HG02852 (cell line): ENCODE results near the gene XKRX.
A peak's percentile ranks its signal among the peaks of the same experiment; 100 is the strongest.

Experiments used
- ATAC-seq: cut with Tn5 transposase; IDR thresholded peaks from one replicate; pipeline ENCODE4 v1.9.1; 2021; ENCODE audit warnings: mild to moderate bottlenecking, moderate library complexity; ENCODE audit not compliant: unreplicated experiment

XKRX gene

DNA sequence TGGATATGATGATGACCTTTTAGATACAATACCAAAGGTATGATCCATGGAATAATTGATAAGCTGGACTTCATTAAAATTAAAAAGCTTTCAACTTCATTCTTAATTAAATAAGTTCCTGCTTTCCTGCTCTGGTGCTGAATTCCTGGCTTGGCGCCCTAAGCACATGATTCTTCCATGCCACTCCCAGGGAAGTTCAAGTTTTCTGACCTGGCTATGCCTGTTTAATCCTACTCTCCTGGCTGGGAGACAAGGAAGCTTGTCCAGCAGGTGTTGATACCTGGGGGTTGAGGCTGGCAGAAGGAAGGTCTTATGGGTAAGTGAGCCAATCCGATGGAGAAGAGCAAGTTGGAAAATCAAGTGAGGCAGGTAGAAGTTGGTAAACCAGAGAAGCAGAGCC, 24.3 kb downstream of the XKRX start:
- no peak for ATAC-seq

DNA sequence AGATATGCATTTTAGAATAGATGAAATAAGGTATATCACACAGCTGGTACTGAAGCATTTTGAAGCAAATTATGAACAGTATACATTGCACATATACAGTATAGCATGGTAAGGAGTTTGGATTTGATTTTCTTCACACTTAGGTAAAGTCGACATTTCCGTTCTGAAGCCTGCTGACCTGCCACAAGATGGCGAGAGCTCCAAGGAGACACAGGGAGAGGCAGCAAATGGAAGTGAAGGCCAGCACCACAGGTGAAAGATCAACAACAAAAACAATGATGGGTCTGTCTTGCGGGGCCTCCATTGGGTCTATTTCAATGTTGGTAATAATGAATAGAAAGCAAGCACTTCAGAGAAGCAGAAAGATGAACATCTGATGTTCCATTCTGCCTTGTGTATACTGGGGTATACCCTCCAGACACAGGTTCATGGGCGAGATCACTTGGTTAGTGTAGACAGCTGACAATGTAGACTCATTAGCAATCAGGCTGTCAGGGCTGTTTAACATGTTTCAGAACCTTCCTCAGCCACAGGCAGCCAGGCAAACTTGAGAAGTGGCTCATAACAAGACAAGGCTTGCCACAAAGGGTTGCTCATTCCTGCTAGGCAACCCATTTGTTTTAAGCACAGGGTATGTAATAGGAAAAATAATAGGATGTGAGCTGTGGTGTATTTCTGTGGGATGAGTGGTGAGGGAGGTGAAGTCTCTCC, 33.2 kb downstream of the XKRX start:
- peak; percentile 67 for ATAC-seq

DNA sequence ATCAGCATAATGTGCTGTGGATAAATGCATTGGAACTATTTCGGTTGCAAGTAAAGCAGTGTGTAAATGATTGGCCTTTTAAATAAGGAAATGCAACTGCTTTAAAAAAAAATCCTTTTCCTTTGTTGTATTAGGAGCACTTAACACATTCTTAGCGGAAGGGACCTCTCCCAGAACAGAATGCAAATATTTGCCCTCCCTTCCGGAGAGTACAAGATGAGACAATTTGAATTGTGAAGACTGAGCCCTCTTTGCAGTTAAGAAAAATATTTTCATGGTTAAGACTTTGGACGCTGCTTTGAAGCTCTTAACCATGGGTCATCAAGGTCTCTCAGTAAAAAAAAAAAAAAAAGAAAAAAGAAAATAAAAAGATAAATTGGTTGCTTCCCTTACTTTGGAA, 45.1 kb downstream of the XKRX start:
- ATAC-seq: no peak

DNA sequence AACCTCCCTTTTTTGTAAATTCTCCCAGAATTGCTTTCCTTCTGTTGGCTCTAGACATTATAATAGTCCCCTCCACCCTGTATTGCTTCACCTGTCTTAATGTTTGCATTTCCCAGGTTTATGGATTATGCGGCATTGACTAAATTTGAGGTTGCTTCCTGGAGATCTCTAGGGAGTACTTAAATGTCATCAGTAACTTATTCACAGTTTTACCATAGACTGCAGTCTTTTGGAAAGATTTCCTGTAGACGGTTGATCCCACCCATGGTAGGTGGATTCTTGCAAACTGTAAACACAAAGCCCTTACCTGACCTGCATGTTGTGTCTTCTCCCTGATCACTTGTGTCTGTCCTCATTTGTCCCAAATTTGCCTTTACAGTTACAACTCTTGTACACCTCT, 48.3 kb downstream of the XKRX start:
- no peak for ATAC-seq

DNA sequence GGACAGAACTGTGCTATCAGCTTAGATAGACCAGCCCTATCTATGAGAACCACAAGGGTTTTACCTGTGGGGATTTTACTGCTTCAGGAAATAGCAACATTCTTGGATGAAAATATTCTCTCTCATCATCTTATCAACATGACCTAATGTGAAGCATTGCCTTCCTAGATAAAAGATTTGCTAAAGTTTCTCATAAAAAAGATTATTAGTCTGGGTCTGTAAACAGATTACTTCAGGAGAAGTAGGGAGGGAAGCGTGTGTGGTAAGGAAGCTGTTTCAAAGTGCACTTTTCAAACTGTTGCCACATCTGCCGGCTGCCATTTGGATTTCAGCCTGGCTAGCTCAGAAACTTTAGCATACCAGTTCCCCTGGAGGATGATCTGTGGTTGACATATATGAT, 54.4 kb downstream of the XKRX start, which contains the start of gene NOX1:
TSS of gene NOX1 (minus strand) at position 35 of the 400 bp plus-strand sequence. CDS start 220 bp downstream, outside the sequence.
- no peak for ATAC-seq

DNA sequence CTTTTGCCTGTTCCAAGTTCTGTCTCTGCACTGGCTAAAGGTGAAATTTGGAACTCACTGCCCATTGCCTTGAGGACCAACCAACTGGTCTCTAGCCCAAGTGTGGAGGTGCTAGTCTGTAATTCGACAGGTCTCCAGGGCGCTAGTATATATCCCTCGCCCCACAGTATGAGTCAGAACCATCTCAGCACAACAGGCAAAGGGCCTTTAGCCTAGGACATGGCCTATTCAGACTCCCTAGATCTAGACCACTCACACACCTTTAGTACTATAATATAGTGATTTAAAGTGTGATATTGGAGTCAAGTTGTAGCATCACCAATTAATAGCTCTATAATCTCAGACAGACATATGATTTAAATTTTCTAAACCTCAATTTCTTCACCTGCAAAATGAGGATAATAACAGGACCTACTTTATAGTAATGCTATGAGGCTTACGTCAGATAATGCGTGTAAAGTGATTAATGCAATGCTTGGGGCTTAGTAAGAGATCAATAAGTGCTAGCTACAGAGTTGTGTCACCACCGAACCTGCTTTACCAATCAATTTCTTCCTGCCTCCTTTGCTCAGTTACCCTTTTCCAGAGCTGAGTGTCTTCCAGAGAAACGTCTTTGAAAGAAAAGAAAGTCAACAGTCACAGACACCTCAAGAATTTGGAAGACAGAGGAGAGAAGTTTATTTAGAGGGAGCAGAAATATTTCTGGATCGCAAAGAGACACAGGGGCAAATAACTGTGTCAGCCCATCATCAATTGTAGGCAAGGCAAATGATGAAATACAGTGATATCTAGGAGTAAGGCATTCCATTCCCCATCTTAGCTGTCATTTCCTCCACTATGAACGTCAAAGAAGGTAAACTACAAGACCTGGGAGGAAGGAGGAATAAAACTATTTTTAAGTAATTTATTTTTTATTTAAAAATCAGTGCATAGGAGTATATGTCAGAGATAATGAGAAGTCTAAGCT, 56.8 kb downstream of the XKRX start:
- ATAC-seq: no peak

DNA sequence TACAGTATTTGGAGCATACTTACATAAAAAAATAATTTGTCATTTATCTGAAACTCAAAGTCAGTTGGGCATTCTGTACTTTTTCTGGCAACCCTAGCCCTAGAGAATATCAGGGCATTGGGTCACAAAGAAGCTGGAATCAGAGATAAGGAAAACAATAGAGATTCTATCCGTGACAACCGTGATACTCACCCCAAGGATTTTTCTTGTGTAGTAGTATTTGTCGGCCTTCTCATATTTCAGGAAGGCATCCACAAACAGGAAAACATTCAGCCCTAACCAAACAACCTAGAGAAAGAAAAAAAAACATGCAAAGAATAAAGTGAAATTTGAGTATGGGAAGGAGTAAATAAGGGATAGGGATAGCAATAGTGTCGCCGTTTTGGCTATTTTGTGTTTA, 58.2 kb downstream of the XKRX start:
- no peak for ATAC-seq

DNA sequence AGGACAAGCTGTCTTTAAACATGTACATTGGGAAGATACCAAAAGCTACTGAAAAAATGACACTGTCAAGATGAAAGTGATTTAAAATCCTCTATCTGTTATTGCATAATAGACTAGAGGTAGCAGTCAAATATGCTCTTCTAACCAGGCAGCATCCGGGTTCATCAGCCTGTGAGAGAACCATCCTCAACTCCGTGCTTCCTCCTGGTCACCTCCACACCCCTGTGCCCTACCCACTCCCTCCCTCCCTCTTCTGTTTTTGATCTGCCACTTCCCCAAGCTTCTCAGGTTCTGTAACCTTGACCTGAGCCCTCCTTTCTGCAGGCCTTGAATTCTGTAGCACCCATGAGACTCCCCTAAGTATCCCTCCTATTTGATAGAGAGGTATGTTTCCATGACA, 60.4 kb downstream of the XKRX start:
- ATAC-seq: no peak

DNA sequence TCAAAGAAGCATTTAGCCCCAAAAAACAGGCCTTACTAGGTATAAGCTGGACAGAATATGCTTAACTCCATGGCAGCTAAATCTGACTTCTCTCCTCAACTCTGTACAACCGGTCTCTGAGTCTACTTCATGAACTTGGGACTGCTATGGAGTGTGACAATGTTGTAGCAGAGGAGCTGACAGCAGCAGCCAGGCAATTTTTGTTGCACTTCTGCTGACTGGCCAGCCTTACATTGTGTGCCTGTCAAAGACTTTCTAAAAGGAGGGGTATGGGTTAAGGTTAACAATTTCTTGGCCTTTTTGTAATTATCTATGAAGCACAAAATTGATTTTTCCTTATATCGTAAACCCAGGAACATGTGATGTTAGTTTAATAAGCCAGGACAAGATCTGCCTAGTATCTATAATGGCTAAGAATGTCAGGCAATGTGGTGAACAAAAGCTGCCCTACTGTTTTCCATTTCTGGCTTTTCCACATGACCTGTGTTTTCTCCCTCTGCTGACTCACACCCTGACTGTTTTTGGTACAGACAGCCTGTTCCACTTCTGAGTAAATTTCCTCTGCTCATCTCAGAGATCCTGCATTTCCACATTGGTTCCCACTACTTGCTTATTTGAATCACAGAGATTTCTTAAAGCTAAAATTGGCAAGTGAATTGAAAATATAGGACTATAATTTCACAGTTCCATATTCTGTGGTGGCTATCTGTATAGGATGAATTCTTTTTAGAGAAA, 63.9 kb downstream of the XKRX start:
- no peak for ATAC-seq
